T-helper 1 cell treated with Interleukin-12 subunit alpha and Interleukin-12 subunit beta and Interleukin-4 antibody, amounts not matched to agents 30 μg/mL and 1 μg/mL, for 36 hours (primary cell): Measurements from ENCODE around the gene HTR3B.

Source experiments
- H3K27ac Mint-ChIP-seq: one replicate; pipeline ENCODE4 v1.8.0; 2021; ENCODE audit warnings: mild to moderate bottlenecking, mixed read lengths
- H3K27me3 Mint-ChIP-seq: one replicate; pipeline ENCODE4 v1.8.0; 2021; ENCODE audit warnings: low read depth, mixed read lengths
- H3K36me3 Mint-ChIP-seq: one replicate; pipeline ENCODE4 v1.8.0; 2021; ENCODE audit warnings: low read depth, mixed read lengths
- H3K4me1 Mint-ChIP-seq: one replicate; pipeline ENCODE4 v1.8.0; 2021; ENCODE audit warnings: low read depth, mixed read lengths
- H3K4me3 Mint-ChIP-seq: one replicate; pipeline ENCODE4 v1.8.0; 2021; ENCODE audit warnings: mild to moderate bottlenecking, moderate library complexity, mixed read lengths
- H3K9me3 Mint-ChIP-seq: one replicate; pipeline ENCODE4 v1.8.0; 2021; ENCODE audit warnings: mixed read lengths

HTR3B gene, protein sequence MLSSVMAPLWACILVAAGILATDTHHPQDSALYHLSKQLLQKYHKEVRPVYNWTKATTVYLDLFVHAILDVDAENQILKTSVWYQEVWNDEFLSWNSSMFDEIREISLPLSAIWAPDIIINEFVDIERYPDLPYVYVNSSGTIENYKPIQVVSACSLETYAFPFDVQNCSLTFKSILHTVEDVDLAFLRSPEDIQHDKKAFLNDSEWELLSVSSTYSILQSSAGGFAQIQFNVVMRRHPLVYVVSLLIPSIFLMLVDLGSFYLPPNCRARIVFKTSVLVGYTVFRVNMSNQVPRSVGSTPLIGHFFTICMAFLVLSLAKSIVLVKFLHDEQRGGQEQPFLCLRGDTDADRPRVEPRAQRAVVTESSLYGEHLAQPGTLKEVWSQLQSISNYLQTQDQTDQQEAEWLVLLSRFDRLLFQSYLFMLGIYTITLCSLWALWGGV

GRCh38 chr11:113904379-113905101, at the start of gene HTR3B:
HTR3B (plus strand) TSS chr11:113904796; CDS start chr11:113904934, 138 bp downstream.
- Mint-ChIP-seq H3K27ac (no peak within 1 kb of the TSS), H3K4me1 (peaks cover 2% of the 10 kb centered on the region), H3K36me3 (no peaks in the 10 kb centered on the region), H3K9me3 (no peaks in the 10 kb centered on the region), H3K4me3 (no peak within 1 kb of the TSS), H3K27me3 (peaks cover 29% of the 10 kb centered on the region)

- peaks cover 20% of the 10 kb centered on the region for H3K36me3 Mint-ChIP-seq
- no peak overlapping the region for H3K4me3 Mint-ChIP-seq
- peaks cover 16% of the 10 kb centered on the region for H3K4me1 Mint-ChIP-seq
- H3K27me3 Mint-ChIP-seq = no peaks in the 10 kb centered on the region
- H3K9me3 Mint-ChIP-seq = no peaks in the 10 kb centered on the region
- H3K27ac Mint-ChIP-seq = peak overlapping the region; percentile 36
Observed at GRCh38 chr11:113855803-113856202, 48.8 kb upstream of the HTR3B start.

- no peak overlapping the region for H3K27ac Mint-ChIP-seq
Observed at GRCh38 chr11:113856966-113857759, 47.4 kb upstream of the HTR3B start.

DNA sequence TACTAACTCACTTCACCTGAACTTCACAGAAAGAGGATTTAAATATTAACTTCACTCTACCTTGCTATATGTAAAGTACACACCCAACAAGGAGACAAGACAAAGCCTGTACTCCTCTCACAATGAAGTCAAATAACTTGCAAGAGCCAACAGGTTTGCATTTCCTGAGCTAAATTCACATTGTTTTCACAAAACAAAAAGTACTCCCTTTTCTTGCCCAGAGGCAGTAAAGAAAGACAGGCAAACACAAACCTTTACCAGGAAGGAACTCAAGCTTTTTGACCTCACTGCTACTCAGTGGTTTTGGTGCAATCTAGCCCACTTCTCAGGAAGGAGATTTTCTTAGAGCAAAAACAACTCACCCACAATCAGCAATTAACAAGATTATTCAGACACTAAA, 44.9 kb upstream of the HTR3B start:
- peak overlapping the region; percentile 86 for H3K27ac Mint-ChIP-seq
- H3K9me3 Mint-ChIP-seq = no peaks in the 10 kb centered on the region
- peak overlapping the region; percentile 63 for H3K4me3 Mint-ChIP-seq
- H3K36me3 Mint-ChIP-seq = peaks cover 24% of the 10 kb centered on the region
- no peaks in the 10 kb centered on the region for H3K27me3 Mint-ChIP-seq
- H3K4me1 Mint-ChIP-seq = peaks cover 28% of the 10 kb centered on the region

More at GRCh38 chr11:113856966-113857759, 47.4 kb upstream of the HTR3B start:
- no peak overlapping the region for H3K4me3 Mint-ChIP-seq
- peaks cover 17% of the 10 kb centered on the region for H3K36me3 Mint-ChIP-seq
- no peaks in the 10 kb centered on the region for H3K9me3 Mint-ChIP-seq
- peaks cover 23% of the 10 kb centered on the region for H3K4me1 Mint-ChIP-seq
- no peaks in the 10 kb centered on the region for H3K27me3 Mint-ChIP-seq

DNA sequence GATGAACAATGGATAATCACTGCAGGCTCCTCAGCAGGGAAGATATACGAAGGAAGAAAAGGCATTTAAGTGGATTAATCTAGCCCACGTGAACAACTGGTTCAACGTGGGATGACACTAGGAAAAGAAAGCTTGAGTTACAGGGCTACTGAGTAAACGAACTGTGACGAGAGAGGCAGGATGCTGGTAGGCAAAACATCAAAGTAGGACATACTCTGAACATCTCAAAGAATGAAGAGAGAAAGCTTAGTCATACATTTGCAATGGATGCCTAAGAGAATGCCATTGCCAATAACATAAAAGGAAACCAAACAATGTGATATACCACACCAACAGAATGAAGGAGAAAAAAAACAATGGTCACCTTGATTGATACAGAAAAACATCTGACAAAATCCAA, 42.2 kb upstream of the HTR3B start:
- peak overlapping the region; percentile 2 for H3K4me3 Mint-ChIP-seq
- peaks cover 32% of the 10 kb centered on the region for H3K4me1 Mint-ChIP-seq
- H3K27ac Mint-ChIP-seq = peak overlapping the region; percentile 74

DNA sequence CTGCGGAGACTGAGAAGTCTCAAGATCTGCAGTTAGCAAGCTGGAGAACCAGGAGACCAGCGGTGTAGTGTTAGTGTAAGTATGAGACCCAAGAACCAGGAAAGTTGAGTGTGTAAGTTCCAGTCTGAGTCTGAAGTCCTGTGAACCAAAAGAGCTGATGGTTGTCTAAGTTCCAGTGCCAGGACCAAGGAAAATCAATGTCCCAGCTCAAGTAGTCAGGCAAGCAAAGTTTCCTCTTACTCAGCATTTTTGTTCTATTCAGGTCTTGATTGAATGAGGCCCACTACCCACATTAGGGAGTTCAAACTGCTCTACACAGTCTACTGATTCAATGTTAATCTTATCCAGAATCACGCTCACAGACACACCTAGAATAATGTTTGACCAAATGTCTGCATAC, 40.2 kb upstream of the HTR3B start:
- Mint-ChIP-seq H3K9me3 (no peaks in the 10 kb centered on the region), H3K4me1 (peaks cover 43% of the 10 kb centered on the region), H3K27me3 (no peaks in the 10 kb centered on the region), H3K4me3 (no peak overlapping the region), H3K36me3 (peaks cover 46% of the 10 kb centered on the region), H3K27ac (no peak overlapping the region)

More for the DNA sequence above, 42.2 kb upstream of the HTR3B start:
- H3K9me3 Mint-ChIP-seq = no peaks in the 10 kb centered on the region
- no peaks in the 10 kb centered on the region for H3K27me3 Mint-ChIP-seq
- peaks cover 41% of the 10 kb centered on the region for H3K36me3 Mint-ChIP-seq

DNA sequence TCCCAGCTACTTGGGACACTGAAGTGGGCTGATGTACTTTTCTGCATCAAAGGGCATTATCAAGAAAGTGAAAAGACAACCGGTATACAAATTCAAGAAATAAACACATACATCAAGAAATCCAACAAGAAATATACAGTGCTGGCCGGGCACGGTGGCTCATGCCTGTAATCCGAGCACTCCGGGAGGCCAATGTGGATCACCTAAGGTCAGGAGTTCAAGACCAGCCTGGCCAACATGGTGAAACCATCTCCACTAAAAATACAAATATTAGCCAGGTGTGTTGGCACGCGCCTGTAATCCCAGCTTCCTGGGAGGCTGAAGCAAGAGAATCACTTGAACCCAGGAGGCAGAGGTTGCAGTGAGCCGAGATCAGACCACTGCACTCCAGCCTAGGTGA, 38.7 kb upstream of the HTR3B start:
- Mint-ChIP-seq H3K4me1 (peaks cover 37% of the 10 kb centered on the region), H3K36me3 (peaks cover 44% of the 10 kb centered on the region), H3K27ac (no peak overlapping the region), H3K9me3 (no peaks in the 10 kb centered on the region), H3K4me3 (no peak overlapping the region), H3K27me3 (no peaks in the 10 kb centered on the region)

- Mint-ChIP-seq H3K27ac (peak overlapping the region; percentile 52), H3K36me3 (peaks cover 43% of the 10 kb centered on the region), H3K4me1 (peaks cover 40% of the 10 kb centered on the region), H3K4me3 (no peak overlapping the region), H3K9me3 (no peaks in the 10 kb centered on the region), H3K27me3 (no peaks in the 10 kb centered on the region)
Observed at GRCh38 chr11:113867843-113868503, 36.6 kb upstream of the HTR3B start.

- peaks cover 53% of the 10 kb centered on the region for H3K4me1 Mint-ChIP-seq
- peaks cover 29% of the 10 kb centered on the region for H3K36me3 Mint-ChIP-seq
- no peaks in the 10 kb centered on the region for H3K9me3 Mint-ChIP-seq
- H3K27me3 Mint-ChIP-seq = no peaks in the 10 kb centered on the region
- no peak overlapping the region for H3K27ac Mint-ChIP-seq
- H3K4me3 Mint-ChIP-seq = no peak overlapping the region
Observed at GRCh38 chr11:113871336-113871735, 33.3 kb upstream of the HTR3B start.

- Mint-ChIP-seq H3K27me3 (no peaks in the 10 kb centered on the region), H3K9me3 (no peaks in the 10 kb centered on the region), H3K27ac (no peak overlapping the region), H3K4me1 (peaks cover 56% of the 10 kb centered on the region), H3K36me3 (peaks cover 19% of the 10 kb centered on the region), H3K4me3 (peak overlapping the region; percentile 81)
Observed at GRCh38 chr11:113873236-113873626, 31.4 kb upstream of the HTR3B start.

- Mint-ChIP-seq H3K27me3 (no peaks in the 10 kb centered on the region), H3K36me3 (peaks cover 18% of the 10 kb centered on the region), H3K4me3 (peak overlapping the region; percentile 81), H3K4me1 (peaks cover 49% of the 10 kb centered on the region), H3K27ac (peak overlapping the region; percentile 63), H3K9me3 (no peaks in the 10 kb centered on the region)
Observed at GRCh38 chr11:113874096-113874495, 30.5 kb upstream of the HTR3B start.

DNA sequence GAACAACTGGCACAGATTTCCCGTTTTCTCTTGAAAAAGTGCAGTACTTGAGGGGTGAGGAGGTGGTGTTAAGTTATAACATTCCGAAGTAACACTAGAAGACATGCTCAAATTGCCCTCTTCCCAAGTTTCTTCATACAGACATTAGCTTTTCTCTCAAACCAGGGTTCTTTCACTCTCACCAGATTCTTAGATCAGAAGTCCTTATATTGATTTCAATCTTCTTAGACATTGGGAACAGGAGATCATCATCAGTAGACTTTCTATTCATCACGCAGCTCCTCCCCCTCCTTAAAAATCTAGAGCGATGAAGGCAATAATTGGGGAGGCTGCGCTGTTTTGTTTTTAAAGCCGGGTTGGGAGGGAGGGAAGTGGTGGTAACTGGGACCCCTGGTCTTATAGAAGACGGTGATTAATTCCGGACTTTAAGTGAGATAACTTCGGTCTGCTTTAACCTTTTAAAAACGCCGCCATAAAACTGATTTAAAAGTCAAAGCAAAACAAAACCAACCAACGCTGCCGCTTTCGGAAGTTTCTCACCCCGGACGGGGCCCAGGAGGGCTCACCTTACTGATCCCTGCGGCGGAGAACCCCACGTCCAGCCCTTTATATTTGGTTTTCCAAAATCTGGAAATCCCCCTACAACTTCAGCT, 29.9 kb upstream of the HTR3B start:
- Mint-ChIP-seq H3K9me3 (no peaks in the 10 kb centered on the region), H3K36me3 (peaks cover 18% of the 10 kb centered on the region), H3K4me1 (peaks cover 49% of the 10 kb centered on the region), H3K27me3 (no peaks in the 10 kb centered on the region), H3K4me3 (peak overlapping the region; percentile 81), H3K27ac (peak overlapping the region; percentile 63)

- H3K9me3 Mint-ChIP-seq = no peaks in the 10 kb centered on the region
- peak within 1 kb of the TSS; percentile 100 for H3K4me3 Mint-ChIP-seq
- H3K4me1 Mint-ChIP-seq = peaks cover 47% of the 10 kb centered on the region
- peak within 1 kb of the TSS; percentile 99 for H3K27ac Mint-ChIP-seq
- H3K36me3 Mint-ChIP-seq = peaks cover 18% of the 10 kb centered on the region
- H3K27me3 Mint-ChIP-seq = no peaks in the 10 kb centered on the region
Observed at GRCh38 chr11:113875234-113876073, 29.1 kb upstream of the HTR3B start, which contains the start of gene USP28. USP28 (minus strand) TSS chr11:113875572; CDS start chr11:113875501, 71 bp downstream.
